ENCODE results near the gene ITGBL1.

The ITGBL1 gene

GRCh38 chr13:101749584-101749983, 297.1 kb downstream of the ITGBL1 start:
- no peaks in the 10 kb centered on the region for H3K79me2 ChIP-seq (ENCODE audit: insufficient read depth, low read length)
- H3K4me1 ChIP-seq (ENCODE audit: insufficient read depth, low read length, severe bottlenecking) = peaks cover 38% of the 10 kb centered on the region
- no peaks in the 10 kb centered on the region for H3K27me3 ChIP-seq (ENCODE audit: insufficient read depth, low read length)
- no peaks in the 10 kb centered on the region for H4K20me1 ChIP-seq (ENCODE audit: insufficient read depth, low read length)
- no peaks in the 10 kb centered on the region for H3K36me3 ChIP-seq (ENCODE audit: insufficient read depth, low read length)
- H2AFZ ChIP-seq (ENCODE audit: low read length) = no peak overlapping the region
- H3K4me3 ChIP-seq (ENCODE audit: low read depth, low read length, poor library complexity, severe bottlenecking) = no peak overlapping the region
- no peaks in the 10 kb centered on the region for H3K9me3 ChIP-seq (ENCODE audit: low read length)
- H3K9me2 ChIP-seq (ENCODE audit: low read depth, low read length) = no peaks in the 10 kb centered on the region
- TF ChIP-seq EZH2 (IDR thresholded peaks at IDR 0.05; ENCODE audit: borderline replicate concordance, low read length) = no peak
- TF ChIP-seq CTCF (IDR thresholded peaks at IDR 0.05; ENCODE audit: low read length) = no peak
- H3K9ac ChIP-seq (ENCODE audit: low read length) = no peak overlapping the region
- no peak overlapping the region for H3K27ac ChIP-seq (ENCODE audit: low read depth, low read length, poor library complexity, severe bottlenecking)
- H3K4me2 ChIP-seq (ENCODE audit: low read length) = no peak overlapping the region
- H3F3A ChIP-seq (ENCODE audit: insufficient read depth, low read length) = no peaks in the 10 kb centered on the region

GRCh38 chr13:101751488-101751887, 299.0 kb downstream of the ITGBL1 start:
- Histone ChIP-seq H3F3A (ENCODE audit: insufficient read depth, low read length) (no peaks in the 10 kb centered on the region), H3K4me1 (ENCODE audit: insufficient read depth, low read length, severe bottlenecking) (peaks cover 45% of the 10 kb centered on the region), H4K20me1 (ENCODE audit: insufficient read depth, low read length) (no peaks in the 10 kb centered on the region), H3K36me3 (ENCODE audit: insufficient read depth, low read length) (no peaks in the 10 kb centered on the region), H3K4me2 (ENCODE audit: low read length) (peak overlapping the region; percentile 8; the same call in 1 of the 2 replicates), H3K27me3 (ENCODE audit: insufficient read depth, low read length) (no peaks in the 10 kb centered on the region), H3K27ac (ENCODE audit: low read depth, low read length, poor library complexity, severe bottlenecking) (peak overlapping the region; percentile 51), H3K79me2 (ENCODE audit: insufficient read depth, low read length) (no peaks in the 10 kb centered on the region), H2AFZ (ENCODE audit: low read length) (no peak overlapping the region), H3K9me2 (ENCODE audit: low read depth, low read length) (no peaks in the 10 kb centered on the region), H3K9me3 (ENCODE audit: low read length) (no peaks in the 10 kb centered on the region), H3K9ac (ENCODE audit: low read length) (no peak overlapping the region), H3K4me3 (ENCODE audit: low read depth, low read length, poor library complexity, severe bottlenecking) (no peak overlapping the region)
- TF ChIP-seq CTCF (IDR thresholded peaks at IDR 0.05; ENCODE audit: low read length) = no peak
- TF ChIP-seq EZH2 (IDR thresholded peaks at IDR 0.05; ENCODE audit: borderline replicate concordance, low read length) = no peak

DNA sequence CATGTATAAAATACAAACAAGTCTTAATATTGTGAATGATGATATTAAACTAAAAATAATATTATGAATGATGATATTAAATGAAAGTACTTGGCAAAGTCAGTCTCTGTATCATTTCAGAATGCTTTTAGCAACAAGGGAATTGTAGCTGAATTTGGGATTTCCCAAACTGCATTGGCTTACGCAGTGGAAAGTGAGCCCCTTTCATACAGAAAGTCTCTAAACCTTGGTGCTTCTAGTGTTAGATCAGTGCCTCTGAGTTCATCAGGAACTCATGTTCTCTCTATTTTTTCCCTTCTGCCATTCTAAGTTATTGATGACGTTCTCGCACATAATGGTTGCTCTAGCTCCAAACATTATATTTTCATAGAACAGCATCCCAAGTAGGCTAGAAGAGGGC, 300.0 kb downstream of the ITGBL1 start:
- no peaks in the 10 kb centered on the region for H3K79me2 ChIP-seq (ENCODE audit: insufficient read depth, low read length)
- H3K9me2 ChIP-seq (ENCODE audit: low read depth, low read length) = no peaks in the 10 kb centered on the region
- H3F3A ChIP-seq (ENCODE audit: insufficient read depth, low read length) = no peaks in the 10 kb centered on the region
- H3K4me2 ChIP-seq (ENCODE audit: low read length) = no peak overlapping the region
- no peaks in the 10 kb centered on the region for H3K27me3 ChIP-seq (ENCODE audit: insufficient read depth, low read length)
- H3K27ac ChIP-seq (ENCODE audit: low read depth, low read length, poor library complexity, severe bottlenecking) = peak overlapping the region; percentile 51
- TF ChIP-seq EZH2 (IDR thresholded peaks at IDR 0.05; ENCODE audit: borderline replicate concordance, low read length) (no peak), CTCF (IDR thresholded peaks at IDR 0.05; ENCODE audit: low read length) (no peak)
- peaks cover 45% of the 10 kb centered on the region for H3K4me1 ChIP-seq (ENCODE audit: insufficient read depth, low read length, severe bottlenecking)
- H3K9me3 ChIP-seq (ENCODE audit: low read length) = no peaks in the 10 kb centered on the region
- H3K36me3 ChIP-seq (ENCODE audit: insufficient read depth, low read length) = no peaks in the 10 kb centered on the region
- no peak overlapping the region for H2AFZ ChIP-seq (ENCODE audit: low read length)
- H4K20me1 ChIP-seq (ENCODE audit: insufficient read depth, low read length) = no peaks in the 10 kb centered on the region
- H3K9ac ChIP-seq (ENCODE audit: low read length) = no peak overlapping the region
- H3K4me3 ChIP-seq (ENCODE audit: low read depth, low read length, poor library complexity, severe bottlenecking) = no peak overlapping the region
